Inflammatory macrophage (primary cell): ENCODE results near the gene ITCH.
"Not testable (repeated sequence)": the region's sequence is repeated elsewhere in the genome, so short reads cannot be mapped to it uniquely, and the experiment has no call there.

ENCODE experiments used
- DNase-seq, 2 donors: peaks; one replicate each; pipeline ENCODE4 v3.0.0-alpha.2; 2020 to 2022

Gene ITCH

DNA sequence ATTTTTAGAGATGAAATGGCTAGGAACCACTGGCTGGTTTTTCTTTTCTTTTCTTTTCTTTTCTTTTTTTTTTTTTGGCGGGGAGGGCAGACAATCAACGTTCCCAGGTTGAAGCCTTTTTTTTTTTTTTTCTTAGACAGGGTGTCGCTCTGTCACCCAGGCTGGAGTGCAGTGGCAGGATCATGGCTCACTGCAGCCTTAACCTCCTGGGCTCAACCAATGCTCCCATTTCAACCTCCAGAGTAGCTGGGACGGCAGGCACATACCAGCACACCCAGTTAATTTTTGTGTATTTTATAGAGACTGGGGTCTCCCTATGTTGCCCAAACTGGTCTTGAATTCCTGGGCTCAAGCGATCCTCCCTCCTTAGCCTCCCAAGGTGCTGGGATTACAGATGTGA lies 18.8 kb upstream of the ITCH start:
- DNase-seq, result no peak

GRCh38 chr20:34345402-34345736 lies 17.7 kb upstream of the ITCH start:
- no peak for DNase-seq

DNA sequence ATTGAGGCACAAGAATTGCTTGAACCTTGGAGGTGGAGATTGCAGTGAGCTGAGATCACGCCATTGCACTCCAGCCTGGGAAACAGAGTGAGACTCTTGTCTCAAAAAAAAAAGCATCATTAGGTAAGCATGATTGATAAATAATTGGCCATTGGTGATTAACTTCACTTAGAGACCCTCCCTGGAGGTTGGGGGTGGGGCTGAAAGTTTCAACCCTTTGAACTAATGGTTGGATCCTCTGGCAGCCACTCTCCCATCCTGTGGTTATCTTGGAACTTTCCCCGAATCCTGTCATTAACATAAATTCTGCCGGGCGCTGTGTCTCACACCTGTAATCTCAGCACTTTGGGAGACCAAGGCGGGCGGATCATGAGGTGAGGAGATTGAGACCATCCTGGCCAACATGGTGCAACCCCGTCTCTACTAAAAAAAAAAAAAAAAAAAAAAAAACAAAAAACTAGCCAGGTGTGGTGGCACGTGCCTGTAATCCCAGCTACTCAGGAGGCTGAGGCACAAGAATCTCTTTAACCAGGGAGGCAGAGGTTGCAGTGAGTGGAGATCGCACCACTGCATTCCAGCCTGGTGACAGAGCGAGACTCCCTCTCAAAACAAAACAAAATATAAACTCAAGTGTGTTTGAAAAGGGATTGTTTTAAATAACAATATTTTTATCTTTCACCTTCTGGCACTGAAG lies 17.1 kb upstream of the ITCH start:
- not testable (repeated sequence) for DNase-seq

- DNase-seq, result not testable (repeated sequence)
Measured at GRCh38 chr20:34346533-34346865, 16.6 kb upstream of the ITCH start.

- DNase-seq, result peak; percentile 60 to 78
Measured at GRCh38 chr20:34347571-34347970, 15.5 kb upstream of the ITCH start.

- DNase-seq, result peak; percentile 24 to 49
Measured at GRCh38 chr20:34350095-34350494, 13.0 kb upstream of the ITCH start.

DNA sequence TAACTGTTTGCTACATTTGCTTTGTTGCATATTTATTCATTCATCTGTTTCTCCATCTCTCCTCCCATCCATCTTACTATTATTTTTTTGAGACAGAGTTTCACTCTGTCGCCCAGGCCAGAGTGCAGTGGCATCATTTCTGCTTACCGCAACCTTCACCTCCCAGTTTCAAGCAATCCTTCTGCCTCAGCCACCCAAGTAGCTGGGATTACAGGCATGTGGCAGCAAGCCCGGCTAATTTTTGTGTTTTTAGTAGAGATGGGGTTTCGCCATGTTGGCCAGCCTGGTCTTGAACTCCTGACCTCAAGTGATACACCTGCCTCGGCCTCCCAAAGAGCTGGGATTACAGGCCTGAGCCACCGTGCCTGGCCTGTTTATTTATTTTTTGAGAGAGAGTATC lies 9.6 kb upstream of the ITCH start:
- DNase-seq, result not testable (repeated sequence)

- no peak for DNase-seq
Measured at GRCh38 chr20:34355427-34355826, 7.6 kb upstream of the ITCH start.

- DNase-seq, result not testable (repeated sequence)
Measured at GRCh38 chr20:34359729-34360128, 3.3 kb upstream of the ITCH start.

DNA sequence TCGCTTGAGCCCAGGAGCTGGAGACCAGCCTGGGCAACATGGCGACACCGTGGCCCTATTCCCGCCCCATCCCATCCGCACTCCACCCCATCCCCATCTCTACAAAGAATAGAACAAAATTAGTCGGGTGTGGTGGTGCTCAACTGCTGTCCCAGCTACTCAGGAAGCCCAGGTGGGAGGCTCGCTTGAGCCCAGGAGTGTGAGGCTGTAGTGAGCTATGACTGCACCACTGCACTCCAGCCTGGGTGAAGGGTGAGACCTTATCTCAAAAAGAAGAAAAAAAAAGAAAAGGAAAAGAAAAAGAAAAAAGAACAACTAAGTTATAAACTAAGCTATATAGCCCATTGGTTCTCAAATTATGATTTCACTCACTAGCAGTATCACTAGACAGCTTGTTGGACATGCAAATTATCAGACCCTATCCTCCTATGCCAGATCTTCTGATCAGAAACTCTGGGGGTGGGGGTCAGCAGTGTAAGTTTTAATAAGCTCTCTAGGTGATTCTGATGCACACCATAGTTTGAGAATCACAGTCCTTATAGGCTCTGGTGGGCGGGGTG lies 491 bp upstream of the ITCH start:
- no peak for DNase-seq

GRCh38 chr20:34363465-34364222 lies 571 bp downstream of the ITCH start:
- peak; percentile 11 to 46 for DNase-seq

DNA sequence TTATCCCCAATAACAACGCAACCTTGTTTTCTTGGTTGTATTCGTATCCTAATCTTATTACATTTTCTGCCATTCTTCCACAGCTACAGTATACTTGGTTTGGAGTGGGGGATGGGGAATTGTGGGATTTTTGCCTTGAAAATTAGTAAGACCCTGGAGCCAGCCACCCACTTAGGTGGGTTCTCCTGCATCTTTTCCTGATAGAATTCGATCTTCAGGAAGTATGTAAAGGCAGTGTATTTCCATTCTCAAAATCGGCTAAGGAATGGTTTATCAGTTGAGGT lies 1.1 kb downstream of the ITCH start:
- no peak for DNase-seq

DNA sequence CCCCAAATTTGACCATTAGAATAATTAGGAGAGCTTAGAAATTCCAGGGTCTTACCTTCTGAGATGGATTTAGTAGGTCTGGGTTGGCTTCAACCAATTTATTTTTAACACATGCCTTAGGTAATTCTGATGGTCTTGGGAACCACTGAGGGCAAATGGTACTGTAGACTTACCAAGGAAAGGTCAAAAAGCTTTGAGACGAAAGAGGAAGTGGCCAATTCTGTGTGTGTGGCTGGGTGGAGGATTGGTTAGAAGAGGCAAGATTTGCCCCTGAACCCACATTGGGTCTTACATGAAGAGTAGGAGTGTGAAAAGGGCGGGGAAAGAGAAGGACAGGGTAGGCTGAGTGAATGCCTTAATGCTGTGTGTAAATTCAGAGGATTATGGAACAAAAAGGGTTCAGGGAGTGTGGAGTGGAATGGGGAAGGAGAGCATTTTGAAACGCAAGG lies 2.7 kb downstream of the ITCH start:
- DNase-seq, result peak; percentile 91 to 93

GRCh38 chr20:34367155-34367554 lies 4.1 kb downstream of the ITCH start:
- DNase-seq, result no peak

DNA sequence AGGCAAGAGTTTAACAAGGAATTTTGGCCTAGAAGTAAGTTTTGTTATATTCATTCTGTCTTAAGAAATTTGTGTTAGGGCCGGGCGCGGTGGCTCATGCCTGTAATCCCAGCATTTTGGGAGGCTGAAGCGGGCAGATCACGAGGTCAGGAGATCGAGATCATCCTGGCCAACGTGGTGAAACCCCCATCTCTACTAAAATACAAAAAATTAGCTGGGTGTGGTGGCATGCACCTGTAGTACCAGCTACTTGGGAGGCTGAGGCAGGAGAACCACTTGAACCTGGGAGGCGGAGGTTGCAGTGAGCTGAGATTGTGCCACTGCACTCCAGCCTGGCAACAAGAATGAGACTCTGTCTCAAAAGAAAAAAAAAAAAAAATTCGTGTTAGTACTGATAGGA lies 4.8 kb downstream of the ITCH start:
- not testable (repeated sequence) for DNase-seq

DNA sequence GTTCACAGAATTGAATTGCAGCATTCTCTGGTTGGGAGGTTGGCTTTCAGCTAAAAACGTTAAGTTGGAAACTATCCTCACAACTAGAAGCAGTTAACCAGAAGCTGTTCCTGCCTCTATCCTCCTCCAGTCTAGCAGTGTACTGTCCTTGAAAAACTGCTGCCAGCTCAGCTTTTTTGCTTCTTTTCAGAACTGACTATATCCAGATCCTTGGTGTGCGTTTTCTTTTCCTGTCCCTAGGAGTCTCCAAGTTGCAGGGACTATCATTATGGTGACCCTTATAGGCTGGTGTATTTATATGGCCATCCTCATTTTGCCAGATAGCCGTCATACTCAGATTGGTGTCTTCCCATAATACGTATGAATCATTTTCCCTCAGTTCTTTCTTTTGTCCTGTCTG lies 5.5 kb downstream of the ITCH start:
- DNase-seq, result no peak

- no peak for DNase-seq
Measured at GRCh38 chr20:34369265-34369664, 6.2 kb downstream of the ITCH start.

GRCh38 chr20:34370062-34370461 lies 7.0 kb downstream of the ITCH start:
- no peak for DNase-seq

GRCh38 chr20:34373445-34373844 lies 10.4 kb downstream of the ITCH start:
- DNase-seq, result no peak

GRCh38 chr20:34374209-34374760 lies 11.2 kb downstream of the ITCH start:
- DNase-seq, result no peak

GRCh38 chr20:34375977-34376430 lies 12.9 kb downstream of the ITCH start:
- DNase-seq, result no peak

- no peak for DNase-seq
Measured at GRCh38 chr20:34377072-34377847, 14.2 kb downstream of the ITCH start.

- no peak for DNase-seq
Measured at GRCh38 chr20:34382174-34382573, 19.1 kb downstream of the ITCH start.
